Measurements from ENCODE around the gene PDCD4. TPM values are rescaled to one million over a fixed set of nuclear protein-coding genes. Genes with fewer than 3 reads are reported as not detected.

Gene PDCD4
- total and polyA plus RNA-seq, 10 of the 15 experiments (the other 5 are each of a cell fraction or from before 2014, with no cell fraction given), result 101 to 372 (median 171) TPM

DNA sequence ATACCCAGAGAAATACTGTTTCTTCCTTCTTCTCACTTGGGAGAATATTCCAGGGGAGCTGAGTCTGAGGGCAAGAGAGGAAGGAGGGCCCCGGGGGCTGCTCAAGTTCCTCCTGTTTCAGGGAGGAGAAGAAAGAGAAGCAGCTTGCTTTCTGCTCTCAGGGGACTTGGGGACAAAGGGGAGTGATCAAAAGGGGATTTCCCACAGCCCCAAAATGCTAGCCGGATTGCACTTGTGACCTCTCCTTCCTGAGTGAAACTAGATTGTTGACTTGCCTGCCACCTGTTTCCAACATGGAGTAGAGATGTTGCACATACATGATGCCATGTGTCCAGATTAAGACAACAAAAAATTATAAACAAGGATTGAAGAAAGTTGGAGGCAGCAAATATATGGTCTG is 28.7 kb upstream of the PDCD4 start (continued):
- TF ChIP-seq, protein P1, sequence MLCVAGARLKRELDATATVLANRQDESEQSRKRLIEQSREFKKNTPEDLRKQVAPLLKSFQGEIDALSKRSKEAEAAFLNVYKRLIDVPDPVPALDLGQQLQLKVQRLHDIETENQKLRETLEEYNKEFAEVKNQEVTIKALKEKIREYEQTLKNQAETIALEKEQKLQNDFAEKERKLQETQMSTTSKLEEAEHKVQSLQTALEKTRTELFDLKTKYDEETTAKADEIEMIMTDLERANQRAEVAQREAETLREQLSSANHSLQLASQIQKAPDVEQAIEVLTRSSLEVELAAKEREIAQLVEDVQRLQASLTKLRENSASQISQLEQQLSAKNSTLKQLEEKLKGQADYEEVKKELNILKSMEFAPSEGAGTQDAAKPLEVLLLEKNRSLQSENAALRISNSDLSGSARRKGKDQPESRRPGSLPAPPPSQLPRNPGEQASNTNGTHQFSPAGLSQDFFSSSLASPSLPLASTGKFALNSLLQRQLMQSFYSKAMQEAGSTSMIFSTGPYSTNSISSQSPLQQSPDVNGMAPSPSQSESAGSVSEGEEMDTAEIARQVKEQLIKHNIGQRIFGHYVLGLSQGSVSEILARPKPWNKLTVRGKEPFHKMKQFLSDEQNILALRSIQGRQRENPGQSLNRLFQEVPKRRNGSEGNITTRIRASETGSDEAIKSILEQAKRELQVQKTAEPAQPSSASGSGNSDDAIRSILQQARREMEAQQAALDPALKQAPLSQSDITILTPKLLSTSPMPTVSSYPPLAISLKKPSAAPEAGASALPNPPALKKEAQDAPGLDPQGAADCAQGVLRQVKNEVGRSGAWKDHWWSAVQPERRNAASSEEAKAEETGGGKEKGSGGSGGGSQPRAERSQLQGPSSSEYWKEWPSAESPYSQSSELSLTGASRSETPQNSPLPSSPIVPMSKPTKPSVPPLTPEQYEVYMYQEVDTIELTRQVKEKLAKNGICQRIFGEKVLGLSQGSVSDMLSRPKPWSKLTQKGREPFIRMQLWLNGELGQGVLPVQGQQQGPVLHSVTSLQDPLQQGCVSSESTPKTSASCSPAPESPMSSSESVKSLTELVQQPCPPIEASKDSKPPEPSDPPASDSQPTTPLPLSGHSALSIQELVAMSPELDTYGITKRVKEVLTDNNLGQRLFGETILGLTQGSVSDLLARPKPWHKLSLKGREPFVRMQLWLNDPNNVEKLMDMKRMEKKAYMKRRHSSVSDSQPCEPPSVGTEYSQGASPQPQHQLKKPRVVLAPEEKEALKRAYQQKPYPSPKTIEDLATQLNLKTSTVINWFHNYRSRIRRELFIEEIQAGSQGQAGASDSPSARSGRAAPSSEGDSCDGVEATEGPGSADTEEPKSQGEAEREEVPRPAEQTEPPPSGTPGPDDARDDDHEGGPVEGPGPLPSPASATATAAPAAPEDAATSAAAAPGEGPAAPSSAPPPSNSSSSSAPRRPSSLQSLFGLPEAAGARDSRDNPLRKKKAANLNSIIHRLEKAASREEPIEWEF (IDR thresholded peaks at IDR 0.05; ENCODE audit: insufficient replicate concordance, low read depth, low read length), result peak; percentile 92
- TF ChIP-seq, protein P2, sequence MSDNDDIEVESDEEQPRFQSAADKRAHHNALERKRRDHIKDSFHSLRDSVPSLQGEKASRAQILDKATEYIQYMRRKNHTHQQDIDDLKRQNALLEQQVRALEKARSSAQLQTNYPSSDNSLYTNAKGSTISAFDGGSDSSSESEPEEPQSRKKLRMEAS (IDR thresholded peaks at IDR 0.05; ENCODE audit: low read depth, low read length), result 0 out of 2 replicates have a peak, but pooled peaks have one; percentile 14
- TF ChIP-seq SMAD1 (IDR thresholded peaks at IDR 0.05; ENCODE audit: low read depth, partially characterized antibody) (peak; percentile 35), SUZ12 (IDR thresholded peaks at IDR 0.05; ENCODE audit: unreplicated experiment) (no peak), NFIC (IDR thresholded peaks at IDR 0.05; ENCODE audit: low read depth, low read length) (peak; percentile 94), MTA3 (IDR thresholded peaks at IDR 0.05; ENCODE audit: borderline replicate concordance, low read length) (peak; percentile 96), YY1 (IDR thresholded peaks at IDR 0.05; ENCODE audit: low read depth, low read length) (peak; percentile 84), SPI1 (IDR thresholded peaks at IDR 0.05; ENCODE audit: borderline replicate concordance, insufficient read depth, low read depth, low read length) (peak; percentile 14; the same call in 1 of the 2 replicates), FOXK2 (IDR thresholded peaks at IDR 0.05) (no peak), NFXL1 (IDR thresholded peaks at IDR 0.05; ENCODE audit: borderline replicate concordance) (no peak), NR2C1 (IDR thresholded peaks at IDR 0.05) (no peak), BRCA1 (IDR thresholded peaks at IDR 0.05; ENCODE audit: low read depth, low read length) (no peak), RB1 (IDR thresholded peaks at IDR 0.05; ENCODE audit: borderline replicate concordance) (peak; percentile 56; the same call in 1 of the 2 replicates), TBL1XR1 (IDR thresholded peaks at IDR 0.05; ENCODE audit: low read depth, low read length) (peak; percentile 67; the same call in 1 of the 2 replicates), BCL11A (IDR thresholded peaks at IDR 0.05; ENCODE audit: low read depth, low read length) (peak; percentile 90)
- TF ChIP-seq, protein P3, sequence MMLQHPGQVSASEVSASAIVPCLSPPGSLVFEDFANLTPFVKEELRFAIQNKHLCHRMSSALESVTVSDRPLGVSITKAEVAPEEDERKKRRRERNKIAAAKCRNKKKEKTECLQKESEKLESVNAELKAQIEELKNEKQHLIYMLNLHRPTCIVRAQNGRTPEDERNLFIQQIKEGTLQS (IDR thresholded peaks at IDR 0.05; ENCODE audit: borderline replicate concordance, extremely low read depth, low read depth, low read length), result no peak
- TF ChIP-seq, protein P4, sequence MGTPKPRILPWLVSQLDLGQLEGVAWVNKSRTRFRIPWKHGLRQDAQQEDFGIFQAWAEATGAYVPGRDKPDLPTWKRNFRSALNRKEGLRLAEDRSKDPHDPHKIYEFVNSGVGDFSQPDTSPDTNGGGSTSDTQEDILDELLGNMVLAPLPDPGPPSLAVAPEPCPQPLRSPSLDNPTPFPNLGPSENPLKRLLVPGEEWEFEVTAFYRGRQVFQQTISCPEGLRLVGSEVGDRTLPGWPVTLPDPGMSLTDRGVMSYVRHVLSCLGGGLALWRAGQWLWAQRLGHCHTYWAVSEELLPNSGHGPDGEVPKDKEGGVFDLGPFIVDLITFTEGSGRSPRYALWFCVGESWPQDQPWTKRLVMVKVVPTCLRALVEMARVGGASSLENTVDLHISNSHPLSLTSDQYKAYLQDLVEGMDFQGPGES (IDR thresholded peaks at IDR 0.05), result no peak
- TF ChIP-seq, protein P5, sequence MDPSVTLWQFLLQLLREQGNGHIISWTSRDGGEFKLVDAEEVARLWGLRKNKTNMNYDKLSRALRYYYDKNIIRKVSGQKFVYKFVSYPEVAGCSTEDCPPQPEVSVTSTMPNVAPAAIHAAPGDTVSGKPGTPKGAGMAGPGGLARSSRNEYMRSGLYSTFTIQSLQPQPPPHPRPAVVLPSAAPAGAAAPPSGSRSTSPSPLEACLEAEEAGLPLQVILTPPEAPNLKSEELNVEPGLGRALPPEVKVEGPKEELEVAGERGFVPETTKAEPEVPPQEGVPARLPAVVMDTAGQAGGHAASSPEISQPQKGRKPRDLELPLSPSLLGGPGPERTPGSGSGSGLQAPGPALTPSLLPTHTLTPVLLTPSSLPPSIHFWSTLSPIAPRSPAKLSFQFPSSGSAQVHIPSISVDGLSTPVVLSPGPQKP (IDR thresholded peaks at IDR 0.05; ENCODE audit: low read depth, low read length), result no peak

All from GM12878 (cell line).